ENCODE results near the gene RPL9. TPM values are rescaled to one million over a fixed set of nuclear protein-coding genes. Genes with fewer than 3 reads are reported as not detected.

RPL9 gene
- total and polyA plus RNA-seq, 10 donors, result 1,133 to 6,391 (median 3,095) TPM

- Histone ChIP-seq H3K36me3 (peaks cover 0 to 24% (median 7%) of the 10 kb centered on the region in 6 donors), H3K4me3 (peak overlapping the region in 2 of 8 donors; percentile 0 to 43), H3K9me3 (peaks cover 0 to 11% (median 0%) of the 10 kb centered on the region in 8 donors), H3K4me1 (peaks cover 0 to 21% (median 0%) of the 10 kb centered on the region in 6 donors), H3K27me3 (replicated peaks in 1 of 7) (no peaks in the 10 kb centered on the region), H3K27ac (peak overlapping the region in 4 of 8 donors; percentile 36 to 58 (median 46))
- intact Hi-C loops (cut with DNase I; ENCODE audit: low total_unique reads), result no loop called here
- DNase-seq, result no peak
- WGBS, 5 donors, result 57 to 83% (median 70%) methylated on average over 21 of the region's 21 CpGs
- TF ChIP-seq CTCF (IDR thresholded peaks at IDR 0.05 in 8 of 11, conservative IDR thresholded peaks at IDR 0.05 in 3 of 11), result no peak
- TF ChIP-seq POLR2A (IDR thresholded peaks at IDR 0.05), result no peak
- no peak for TF ChIP-seq POLR2AphosphoS5 (IDR thresholded peaks at IDR 0.05)
Observed at GRCh38 chr4:39480902-39481695, 22.4 kb upstream of the RPL9 start.

- intact Hi-C loops (cut with DNase I; ENCODE audit: low total_unique reads), result no loop called here
- Histone ChIP-seq H3K4me3 (no peak overlapping the region), H3K9me3 (peaks cover 0 to 11% (median 0%) of the 10 kb centered on the region in 8 donors), H3K27ac (no peak overlapping the region), H3K4me1 (peaks cover 0 to 14% (median 0%) of the 10 kb centered on the region in 6 donors), H3K36me3 (peaks cover 0 to 31% (median 7%) of the 10 kb centered on the region in 6 donors), H3K27me3 (replicated peaks in 1 of 7) (no peaks in the 10 kb centered on the region)
- TF ChIP-seq CTCF (IDR thresholded peaks at IDR 0.05 in 8 of 11, conservative IDR thresholded peaks at IDR 0.05 in 3 of 11), result no peak
- TF ChIP-seq POLR2AphosphoS5 (IDR thresholded peaks at IDR 0.05), result peak in 1 of 3 donors; percentile 9
- no peak for DNase-seq
- WGBS, 5 donors, result 95 to 97% (median 96%) methylated on average over 15 to 27 of the region's 27 CpGs
Observed at GRCh38 chr4:39480251-39480650, 21.5 kb upstream of the RPL9 start.

DNA sequence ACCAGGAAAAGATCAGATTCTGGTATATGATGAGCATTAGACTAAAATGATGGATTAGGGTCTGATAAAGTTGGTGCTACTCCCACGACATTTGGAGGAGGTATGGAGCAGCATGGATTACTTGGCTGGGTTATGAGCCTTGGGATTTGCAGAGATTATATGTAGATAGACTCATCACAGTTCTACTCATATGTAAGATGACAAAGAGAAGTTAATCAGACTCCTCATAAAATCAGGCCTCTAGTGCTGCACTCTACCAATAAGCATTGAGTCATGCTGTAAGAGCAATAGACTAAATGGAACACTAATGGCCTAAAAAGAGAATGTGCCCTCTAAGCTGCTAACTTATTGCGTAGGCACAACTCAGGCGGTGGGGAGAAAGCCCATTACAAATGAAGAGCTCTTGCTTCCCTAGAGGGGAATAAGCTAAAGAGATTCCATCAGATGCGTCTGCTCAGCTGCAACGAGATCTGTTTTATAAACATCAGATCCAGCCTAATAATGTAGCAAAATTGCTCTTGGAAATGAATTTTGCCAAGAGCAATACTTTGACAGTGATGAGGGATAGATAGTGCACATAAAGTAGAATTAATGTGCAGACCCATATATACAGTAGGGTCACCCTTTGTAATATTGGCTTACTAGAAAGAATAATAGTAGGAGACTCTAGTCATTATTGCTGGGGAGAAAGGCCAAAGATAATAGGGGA is 17.6 kb upstream of the RPL9 start:
- H3K36me3 ChIP-seq, result peaks cover 0 to 68% (median 22%) of the 10 kb centered on the region in 6 donors
- TF ChIP-seq POLR2A (IDR thresholded peaks at IDR 0.05) (no peak), POLR2AphosphoS5 (IDR thresholded peaks at IDR 0.05) (no peak), CTCF (IDR thresholded peaks at IDR 0.05 in 8 of 11, conservative IDR thresholded peaks at IDR 0.05 in 3 of 11) (no peak)

GRCh38 chr4:39472396-39472795 is 13.7 kb upstream of the RPL9 start:
- H3K4me1 ChIP-seq, result peaks cover 0 to 13% (median 8%) of the 10 kb centered on the region in 6 donors
- no peak for DNase-seq
- 80 to 92% (median 88%) methylated on average over 3 of the region's 3 CpGs for WGBS, 5 donors
- TF ChIP-seq POLR2A (IDR thresholded peaks at IDR 0.05) (no peak), POLR2AphosphoS5 (IDR thresholded peaks at IDR 0.05) (no peak), CTCF (IDR thresholded peaks at IDR 0.05 in 8 of 11, conservative IDR thresholded peaks at IDR 0.05 in 3 of 11) (no peak)
- no peak overlapping the region for H3K4me3 ChIP-seq
- peaks cover 0 to 74% (median 21%) of the 10 kb centered on the region in 6 donors for H3K36me3 ChIP-seq
- no peak overlapping the region for H3K27ac ChIP-seq
- no peaks in the 10 kb centered on the region for H3K27me3 ChIP-seq (replicated peaks in 1 of 7)
- intact Hi-C loops (cut with DNase I; ENCODE audit: low total_unique reads), result no loop called here
- no peaks in the 10 kb centered on the region for H3K9me3 ChIP-seq

More for the DNA sequence above, 17.6 kb upstream of the RPL9 start:
- intact Hi-C loops (cut with DNase I; ENCODE audit: low total_unique reads), result no loop called here
- WGBS, 5 donors, result 75 to 97% (median 92%) methylated on average over 5 of the region's 5 CpGs
- DNase-seq, result no peak
- Histone ChIP-seq H3K27ac (no peak overlapping the region), H3K4me3 (no peak overlapping the region), H3K9me3 (no peaks in the 10 kb centered on the region), H3K4me1 (peaks cover 0 to 5% (median 0%) of the 10 kb centered on the region in 6 donors), H3K27me3 (replicated peaks in 1 of 7) (no peaks in the 10 kb centered on the region)
